ENCODE data around the gene IL15.
A peak's percentile ranks its signal among the peaks of the same experiment; 100 is the strongest.
"Not testable (repeated sequence)": the region's sequence is repeated elsewhere in the genome, so short reads cannot be mapped to it uniquely, and the experiment has no call there.

The IL15 gene

GRCh38 chr4:141705048-141705746 is 68.8 kb downstream of the IL15 start:
- no peak for DNase-seq

- DNase-seq, result peak; percentile 10
Observed at GRCh38 chr4:141705747-141706377, 69.5 kb downstream of the IL15 start.

GRCh38 chr4:141706445-141706844 is 70.1 kb downstream of the IL15 start:
- DNase-seq, result no peak

GRCh38 chr4:141711211-141711610 is 74.8 kb downstream of the IL15 start:
- peak; percentile 14 for DNase-seq

GRCh38 chr4:141713185-141713584 is 76.8 kb downstream of the IL15 start:
- no peak for DNase-seq

GRCh38 chr4:141713771-141714445 is 77.5 kb downstream of the IL15 start:
- no peak for DNase-seq

- DNase-seq, result no peak
Observed at GRCh38 chr4:141719585-141719984, 83.2 kb downstream of the IL15 start.

- no peak for DNase-seq
Observed at GRCh38 chr4:141721174-141721573, 84.8 kb downstream of the IL15 start.

GRCh38 chr4:141724646-141725045 is 88.3 kb downstream of the IL15 start:
- DNase-seq, result no peak

GRCh38 chr4:141727420-141727819 is 91.0 kb downstream of the IL15 start:
- no peak for DNase-seq

GRCh38 chr4:141730805-141731204 is 94.4 kb downstream of the IL15 start:
- DNase-seq, result no peak

GRCh38 chr4:141731481-141731880 is 95.1 kb downstream of the IL15 start:
- no peak for DNase-seq

GRCh38 chr4:141739636-141740035 is 103.3 kb downstream of the IL15 start:
- DNase-seq, result no peak

- DNase-seq, result no peak
Observed at GRCh38 chr4:141746026-141746425, 109.6 kb downstream of the IL15 start.

GRCh38 chr4:141751806-141752205 is 115.4 kb downstream of the IL15 start:
- DNase-seq, result not testable (repeated sequence)

- DNase-seq, result no peak
Observed at GRCh38 chr4:141757287-141757686, 120.9 kb downstream of the IL15 start.

- DNase-seq, result no peak
Observed at GRCh38 chr4:141759796-141760425, 123.5 kb downstream of the IL15 start.

GRCh38 chr4:141761926-141762325 is 125.5 kb downstream of the IL15 start:
- DNase-seq, result no peak

- no peak for DNase-seq
Observed at GRCh38 chr4:141763374-141763773, 127.0 kb downstream of the IL15 start.

GRCh38 chr4:141768954-141769353 is 132.6 kb downstream of the IL15 start:
- no peak for DNase-seq

GRCh38 chr4:141771889-141772830 is 135.8 kb downstream of the IL15 start:
- no peak for DNase-seq

- no peak for DNase-seq
Observed at GRCh38 chr4:141772838-141773237, 136.5 kb downstream of the IL15 start.

GRCh38 chr4:141782205-141782604 is 145.8 kb downstream of the IL15 start:
- DNase-seq, result no peak

Data from CD4-positive, alpha-beta T cell treated with Interleukin-17A for 1 hour (primary cell).